HepG2 (cell line): ENCODE results near the gene AKR7A3. TPM values are rescaled to one million over a fixed set of nuclear protein-coding genes. Genes with fewer than 3 reads are reported as not detected.

Experiments used
- ATAC-seq: fragments of 200-7000 bp; cut with Tn5 transposase; 3 replicates; pipeline ENCODE4 v1.9.1; 2020; ENCODE audit warnings: mild to moderate bottlenecking, moderate library complexity
- BruUV-seq: library from RNA; stranded (reverse); fragments of 400-500 nt; replicated peaks from 2 replicates; lab custom pipeline; 2021; lab: Mats Ljungman, UMichigan
- CTCF ChIA-PET: fragments of 300-600 bp; formaldehyde crosslinking; extraction: SDS; loops from one replicate; lab custom pipeline; 2021; ENCODE audit warnings: low total read pairs, inconsistent platforms, low intra/inter-chr PET ratio; lab: Yijun Ruan, JAX
- POLR2A ChIA-PET: fragments of 350-600 bp; sonication (Branson Sonifier 250); formaldehyde crosslinking; loops from one replicate; lab custom pipeline; 2020; ENCODE audit warnings: antibody characterized with exemption, inconsistent platforms; lab: Yijun Ruan, JAX
- DNase-seq: peaks from one replicate; pipeline ENCODE4 v3.0.0-alpha.2; 2015; ENCODE audit warnings: low spot score
- FAIRE-seq: peaks from 3 replicates; lab custom pipeline; 2011; peaks lifted over from hg19 to GRCh38; lab: Jason Lieb, UNC
- H2AFZ ChIP-seq: one replicate; pipeline ENCODE4 v1.6.1; 2011; ENCODE audit warnings: low read length, inconsistent platforms
- H3K27ac ChIP-seq: fragments of 300-600 bp; 3 replicates; pipeline ENCODE4 v1.8.0; 2011; ENCODE audit warnings: mixed run types, mild to moderate bottlenecking, mixed read lengths, low read length, inconsistent platforms; ENCODE audit not compliant: insufficient read depth; ENCODE audit errors: extremely low read length
- H3K27me3 ChIP-seq, 2 experiments: fragments of 200-600 bp in 1 of 2; 2 replicates in 1 of 2; 3 replicates in 1 of 2; pipeline versions ENCODE4 v1.6.0 to v1.8.0; 2011; ENCODE audit warnings: low read length in 2 of 2, mild to moderate bottlenecking in 2 of 2, moderate library complexity in 2 of 2, inconsistent platforms in 1 of 2; ENCODE audit not compliant: insufficient read depth in 2 of 2, control insufficient read depth in 1 of 2
- H3K36me3 ChIP-seq, 2 experiments: fragments of 200-600 bp in 1 of 2; replicated peaks in 1 of 2; 2 replicates in 1 of 2; 3 replicates in 1 of 2; pipeline versions ENCODE4 v1.5.1 to v1.8.0; 2011; ENCODE audit warnings: low read length in 2 of 2, inconsistent platforms in 1 of 2; ENCODE audit not compliant: insufficient read depth in 2 of 2, control insufficient read depth in 1 of 2
- H3K4me1 ChIP-seq: 2 replicates; pipeline ENCODE4 v1.5.1; 2012; ENCODE audit warnings: low read length, inconsistent platforms; ENCODE audit not compliant: insufficient read depth
- H3K4me2 ChIP-seq: 2 replicates; pipeline ENCODE4 v1.6.0; 2011; ENCODE audit warnings: low read depth, low read length, inconsistent platforms
- H3K4me3 ChIP-seq, 3 experiments: fragments of 200-600 bp in 1 of 3; sonication (generic), shearing (Covaris generic) in 1 of 3; replicated peaks in 1 of 3; 2 replicates each; pipeline ENCODE4 v1.5.1; 2011 to 2016; ENCODE audit warnings: low read length in 3 of 3, inconsistent platforms in 2 of 3, low read depth in 2 of 3, mild to moderate bottlenecking in 2 of 3, control low read depth in 1 of 3, mixed read lengths in 1 of 3; ENCODE audit not compliant: insufficient read depth in 1 of 3
- H3K79me2 ChIP-seq: one replicate; pipeline ENCODE4 v1.6.1; 2011; ENCODE audit warnings: low read length, inconsistent platforms; ENCODE audit not compliant: insufficient read depth
- H3K9ac ChIP-seq: 2 replicates; pipeline ENCODE4 v1.6.0; 2011; ENCODE audit warnings: mild to moderate bottlenecking, low read depth, low read length, inconsistent platforms; ENCODE audit not compliant: insufficient read depth
- H3K9me3 ChIP-seq: 2 replicates; pipeline ENCODE4 v1.5.1; 2012; ENCODE audit warnings: mild to moderate bottlenecking, low read length
- H4K20me1 ChIP-seq: 2 replicates; pipeline ENCODE4 v1.6.0; 2011; ENCODE audit warnings: inconsistent platforms, mild to moderate bottlenecking, low read length, moderate library complexity; ENCODE audit not compliant: insufficient read depth
- EZH2 ChIP-seq: conservative IDR thresholded peaks from 2 replicates; pipeline ENCODE4 v1.6.1; 2012; ENCODE audit warnings: mild to moderate bottlenecking, low read depth, low read length, moderate library complexity
- HOXA7 ChIP-seq: sonication (generic); formaldehyde crosslinking; IDR thresholded peaks from 2 replicates; pipeline ENCODE4 v1.8.1; 2022; ENCODE audit warnings: mild to moderate bottlenecking, missing genetic modification reagents, moderate library complexity
- KLF13 ChIP-seq: sonication (generic); formaldehyde crosslinking; IDR thresholded peaks from 2 replicates; pipeline ENCODE4 v1.4.0; 2020; ENCODE audit warnings: mild to moderate bottlenecking, missing genetic modification reagents
- ZNF7 ChIP-seq: IDR thresholded peaks from 2 replicates; pipeline ENCODE4 v1.6.1; 2016; ENCODE audit warnings: missing biosample characterization, missing genetic modification reagents
- in situ Hi-C: cut with HindIII; loops from 2 replicates; pipeline ENCODE4 v1.10.0; 2017; ENCODE audit warnings: low pct_unique_long_range_greater_than_20kb; ENCODE audit not compliant: extremely low pct_ligation_motif_present
- intact Hi-C: fragments of 100-400 bp; cut with micrococcal nuclease; formaldehyde crosslinking; loops from one replicate; pipeline ENCODE4 v1.10.0; 2022; ENCODE audit not compliant: unreplicated experiment
- polyA plus RNA-seq, 8 experiments: library from polyadenylated mRNA; depleted of rRNA in 3 of 8; stranded (reverse) in 7 of 8; unstranded in 1 of 8; fragments of >200 nt; fragmentation: Illumina TruSeq in 4 of 8; extraction: Trizol in 4 of 8; gene quantifications; 2 replicates each; pipeline versions ENCODE4 v1.2.1 to v1.2.3, GENCODE V29; 2011 to 2016; ENCODE audit warnings: low read depth in 4 of 8, missing spikeins in 1 of 8, mixed read lengths in 1 of 8; ENCODE audit not compliant: insufficient read depth in 1 of 8
- total RNA-seq, 5 experiments: library from RNA; depleted of rRNA; stranded (reverse); fragments of >200 nt; fragmentation: Illumina TruSeq; extraction: Trizol; gene quantifications; 2 replicates each; pipeline ENCODE4 v1.2.3, GENCODE V29; 2016; ENCODE audit warnings: low read depth in 1 of 5
- TF ChIP-seq, protein P1 (sequence below): sonication (generic); formaldehyde crosslinking; IDR thresholded peaks from 2 replicates; pipeline ENCODE4 v1.4.0; 2020; ENCODE audit warnings: missing genetic modification reagents, borderline replicate concordance
- TF ChIP-seq, protein P2 (sequence below): sonication (generic); formaldehyde crosslinking; conservative IDR thresholded peaks from 2 replicates; pipeline ENCODE4 v1.8.0; 2022; ENCODE audit warnings: missing genetic modification reagents
- TF ChIP-seq, protein P3 (sequence below): sonication (generic); formaldehyde crosslinking; IDR thresholded peaks from 2 replicates; pipeline ENCODE4 v1.9.0; 2021; ENCODE audit warnings: missing genetic modification reagents, mild to moderate bottlenecking, borderline replicate concordance
- TF ChIP-seq, protein P4 (sequence below): sonication (generic); formaldehyde crosslinking; IDR thresholded peaks from 2 replicates; pipeline ENCODE4; 2020; ENCODE audit warnings: missing genetic modification reagents, mild to moderate bottlenecking, borderline replicate concordance
- TF ChIP-seq, protein P5 (sequence below): sonication (generic); formaldehyde crosslinking; IDR thresholded peaks from 2 replicates; pipeline ENCODE4 v1.5.0; 2020; ENCODE audit warnings: mild to moderate bottlenecking, missing genetic modification reagents
- TF ChIP-seq, protein P6 (sequence below): sonication (generic); formaldehyde crosslinking; IDR thresholded peaks from 2 replicates; pipeline ENCODE4 v1.8.1; 2023; ENCODE audit warnings: mild to moderate bottlenecking, missing genetic modification reagents

Gene AKR7A3
- total and polyA plus RNA-seq, 2 of the 13 experiments (the other 11 are each of a cell fraction or from before 2014, with no cell fraction given), result 0.58 to 1.00 TPM

DNA sequence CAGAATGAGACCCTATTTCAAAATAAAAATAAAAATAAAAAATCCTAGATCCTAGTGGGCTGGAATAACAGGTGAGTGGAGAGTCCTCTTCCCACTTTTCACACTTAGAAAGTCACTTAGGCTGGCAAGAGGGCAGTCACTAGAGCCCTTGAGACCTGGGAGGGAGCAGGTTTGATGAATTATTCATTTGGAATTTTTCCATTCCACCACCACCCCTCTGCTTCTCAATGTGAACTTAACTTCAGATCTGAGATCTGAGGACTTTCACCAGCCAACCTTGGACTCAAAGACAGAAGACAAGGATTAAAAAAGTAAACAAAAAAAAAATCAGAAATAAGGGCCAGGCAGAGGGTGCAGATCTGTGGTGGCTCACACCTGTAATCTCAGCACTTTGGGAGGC, 16.5 kb downstream of the AKR7A3 start:
- POLR2A ChIA-PET, result interaction anchor here (1.4 kb wide), 1 partner anchor 21 kb away, joined by 4 read pairs; the partner anchor contains the start of genes EMC1 and MRTO4
- H4K20me1 ChIP-seq, result no peaks in the 10 kb centered on the region
- H3K4me1 ChIP-seq, result peaks cover 42% of the 10 kb centered on the region
- no TSS peak for BruUV-seq
- no peaks in the 10 kb centered on the region for H3K9me3 ChIP-seq
- no peaks in the 10 kb centered on the region for H3K27me3 ChIP-seq
- H3K4me3 ChIP-seq, result no peak overlapping the region
- CTCF ChIA-PET, result no interaction called here
- ATAC-seq (no peak), DNase-seq (no peak), FAIRE-seq (no peak)
- H3K9ac ChIP-seq, result no peak overlapping the region
- no peaks in the 10 kb centered on the region for H3K79me2 ChIP-seq
- in situ Hi-C loops (no loop called here), intact Hi-C loops (no loop called here)
- H2AFZ ChIP-seq, result no peak overlapping the region
- H3K36me3 ChIP-seq, result no peaks in the 10 kb centered on the region
- H3K27ac ChIP-seq, result no peak overlapping the region
- no peak overlapping the region for H3K4me2 ChIP-seq
- TF ChIP-seq, protein P1, sequence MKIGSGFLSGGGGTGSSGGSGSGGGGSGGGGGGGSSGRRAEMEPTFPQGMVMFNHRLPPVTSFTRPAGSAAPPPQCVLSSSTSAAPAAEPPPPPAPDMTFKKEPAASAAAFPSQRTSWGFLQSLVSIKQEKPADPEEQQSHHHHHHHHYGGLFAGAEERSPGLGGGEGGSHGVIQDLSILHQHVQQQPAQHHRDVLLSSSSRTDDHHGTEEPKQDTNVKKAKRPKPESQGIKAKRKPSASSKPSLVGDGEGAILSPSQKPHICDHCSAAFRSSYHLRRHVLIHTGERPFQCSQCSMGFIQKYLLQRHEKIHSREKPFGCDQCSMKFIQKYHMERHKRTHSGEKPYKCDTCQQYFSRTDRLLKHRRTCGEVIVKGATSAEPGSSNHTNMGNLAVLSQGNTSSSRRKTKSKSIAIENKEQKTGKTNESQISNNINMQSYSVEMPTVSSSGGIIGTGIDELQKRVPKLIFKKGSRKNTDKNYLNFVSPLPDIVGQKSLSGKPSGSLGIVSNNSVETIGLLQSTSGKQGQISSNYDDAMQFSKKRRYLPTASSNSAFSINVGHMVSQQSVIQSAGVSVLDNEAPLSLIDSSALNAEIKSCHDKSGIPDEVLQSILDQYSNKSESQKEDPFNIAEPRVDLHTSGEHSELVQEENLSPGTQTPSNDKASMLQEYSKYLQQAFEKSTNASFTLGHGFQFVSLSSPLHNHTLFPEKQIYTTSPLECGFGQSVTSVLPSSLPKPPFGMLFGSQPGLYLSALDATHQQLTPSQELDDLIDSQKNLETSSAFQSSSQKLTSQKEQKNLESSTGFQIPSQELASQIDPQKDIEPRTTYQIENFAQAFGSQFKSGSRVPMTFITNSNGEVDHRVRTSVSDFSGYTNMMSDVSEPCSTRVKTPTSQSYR, result no peak
- TF ChIP-seq, protein P2, sequence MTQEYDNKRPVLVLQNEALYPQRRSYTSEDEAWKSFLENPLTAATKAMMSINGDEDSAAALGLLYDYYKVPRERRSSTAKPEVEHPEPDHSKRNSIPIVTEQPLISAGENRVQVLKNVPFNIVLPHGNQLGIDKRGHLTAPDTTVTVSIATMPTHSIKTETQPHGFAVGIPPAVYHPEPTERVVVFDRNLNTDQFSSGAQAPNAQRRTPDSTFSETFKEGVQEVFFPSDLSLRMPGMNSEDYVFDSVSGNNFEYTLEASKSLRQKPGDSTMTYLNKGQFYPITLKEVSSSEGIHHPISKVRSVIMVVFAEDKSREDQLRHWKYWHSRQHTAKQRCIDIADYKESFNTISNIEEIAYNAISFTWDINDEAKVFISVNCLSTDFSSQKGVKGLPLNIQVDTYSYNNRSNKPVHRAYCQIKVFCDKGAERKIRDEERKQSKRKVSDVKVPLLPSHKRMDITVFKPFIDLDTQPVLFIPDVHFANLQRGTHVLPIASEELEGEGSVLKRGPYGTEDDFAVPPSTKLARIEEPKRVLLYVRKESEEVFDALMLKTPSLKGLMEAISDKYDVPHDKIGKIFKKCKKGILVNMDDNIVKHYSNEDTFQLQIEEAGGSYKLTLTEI, result no peak
- TF ChIP-seq, protein P3, sequence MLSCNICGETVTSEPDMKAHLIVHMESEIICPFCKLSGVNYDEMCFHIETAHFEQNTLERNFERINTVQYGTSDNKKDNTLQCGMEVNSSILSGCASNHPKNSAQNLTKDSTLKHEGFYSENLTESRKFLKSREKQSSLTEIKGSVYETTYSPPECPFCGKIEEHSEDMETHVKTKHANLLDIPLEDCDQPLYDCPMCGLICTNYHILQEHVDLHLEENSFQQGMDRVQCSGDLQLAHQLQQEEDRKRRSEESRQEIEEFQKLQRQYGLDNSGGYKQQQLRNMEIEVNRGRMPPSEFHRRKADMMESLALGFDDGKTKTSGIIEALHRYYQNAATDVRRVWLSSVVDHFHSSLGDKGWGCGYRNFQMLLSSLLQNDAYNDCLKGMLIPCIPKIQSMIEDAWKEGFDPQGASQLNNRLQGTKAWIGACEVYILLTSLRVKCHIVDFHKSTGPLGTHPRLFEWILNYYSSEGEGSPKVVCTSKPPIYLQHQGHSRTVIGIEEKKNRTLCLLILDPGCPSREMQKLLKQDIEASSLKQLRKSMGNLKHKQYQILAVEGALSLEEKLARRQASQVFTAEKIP (CRISPR knock-in tag), result no peak
- TF ChIP-seq, protein P4, sequence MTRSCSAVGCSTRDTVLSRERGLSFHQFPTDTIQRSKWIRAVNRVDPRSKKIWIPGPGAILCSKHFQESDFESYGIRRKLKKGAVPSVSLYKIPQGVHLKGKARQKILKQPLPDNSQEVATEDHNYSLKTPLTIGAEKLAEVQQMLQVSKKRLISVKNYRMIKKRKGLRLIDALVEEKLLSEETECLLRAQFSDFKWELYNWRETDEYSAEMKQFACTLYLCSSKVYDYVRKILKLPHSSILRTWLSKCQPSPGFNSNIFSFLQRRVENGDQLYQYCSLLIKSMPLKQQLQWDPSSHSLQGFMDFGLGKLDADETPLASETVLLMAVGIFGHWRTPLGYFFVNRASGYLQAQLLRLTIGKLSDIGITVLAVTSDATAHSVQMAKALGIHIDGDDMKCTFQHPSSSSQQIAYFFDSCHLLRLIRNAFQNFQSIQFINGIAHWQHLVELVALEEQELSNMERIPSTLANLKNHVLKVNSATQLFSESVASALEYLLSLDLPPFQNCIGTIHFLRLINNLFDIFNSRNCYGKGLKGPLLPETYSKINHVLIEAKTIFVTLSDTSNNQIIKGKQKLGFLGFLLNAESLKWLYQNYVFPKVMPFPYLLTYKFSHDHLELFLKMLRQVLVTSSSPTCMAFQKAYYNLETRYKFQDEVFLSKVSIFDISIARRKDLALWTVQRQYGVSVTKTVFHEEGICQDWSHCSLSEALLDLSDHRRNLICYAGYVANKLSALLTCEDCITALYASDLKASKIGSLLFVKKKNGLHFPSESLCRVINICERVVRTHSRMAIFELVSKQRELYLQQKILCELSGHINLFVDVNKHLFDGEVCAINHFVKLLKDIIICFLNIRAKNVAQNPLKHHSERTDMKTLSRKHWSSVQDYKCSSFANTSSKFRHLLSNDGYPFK, result no peak
- TF ChIP-seq, protein P5, sequence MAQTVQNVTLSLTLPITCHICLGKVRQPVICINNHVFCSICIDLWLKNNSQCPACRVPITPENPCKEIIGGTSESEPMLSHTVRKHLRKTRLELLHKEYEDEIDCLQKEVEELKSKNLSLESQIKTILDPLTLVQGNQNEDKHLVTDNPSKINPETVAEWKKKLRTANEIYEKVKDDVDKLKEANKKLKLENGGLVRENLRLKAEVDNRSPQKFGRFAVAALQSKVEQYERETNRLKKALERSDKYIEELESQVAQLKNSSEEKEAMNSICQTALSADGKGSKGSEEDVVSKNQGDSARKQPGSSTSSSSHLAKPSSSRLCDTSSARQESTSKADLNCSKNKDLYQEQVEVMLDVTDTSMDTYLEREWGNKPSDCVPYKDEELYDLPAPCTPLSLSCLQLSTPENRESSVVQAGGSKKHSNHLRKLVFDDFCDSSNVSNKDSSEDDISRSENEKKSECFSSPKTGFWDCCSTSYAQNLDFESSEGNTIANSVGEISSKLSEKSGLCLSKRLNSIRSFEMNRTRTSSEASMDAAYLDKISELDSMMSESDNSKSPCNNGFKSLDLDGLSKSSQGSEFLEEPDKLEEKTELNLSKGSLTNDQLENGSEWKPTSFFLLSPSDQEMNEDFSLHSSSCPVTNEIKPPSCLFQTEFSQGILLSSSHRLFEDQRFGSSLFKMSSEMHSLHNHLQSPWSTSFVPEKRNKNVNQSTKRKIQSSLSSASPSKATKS, result no peak
- TF ChIP-seq EZH2 (no peak), HOXA7 (CRISPR knock-in tag) (no peak), KLF13 (CRISPR knock-in tag) (no peak), ZNF7 (CRISPR knock-in tag) (no peak)
- TF ChIP-seq, protein P6, sequence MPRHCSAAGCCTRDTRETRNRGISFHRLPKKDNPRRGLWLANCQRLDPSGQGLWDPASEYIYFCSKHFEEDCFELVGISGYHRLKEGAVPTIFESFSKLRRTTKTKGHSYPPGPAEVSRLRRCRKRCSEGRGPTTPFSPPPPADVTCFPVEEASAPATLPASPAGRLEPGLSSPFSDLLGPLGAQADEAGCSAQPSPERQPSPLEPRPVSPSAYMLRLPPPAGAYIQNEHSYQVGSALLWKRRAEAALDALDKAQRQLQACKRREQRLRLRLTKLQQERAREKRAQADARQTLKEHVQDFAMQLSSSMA, result no peak
